Nucleus accumbens (tissue), 56 donors: Measurements from ENCODE around the gene ZNF532.

Experiments used
- DNase-seq, 56 donors: peaks; one replicate each; lab custom pipeline; 2025; lab: John Stamatoyannopoulos, UW

ZNF532 gene

DNA sequence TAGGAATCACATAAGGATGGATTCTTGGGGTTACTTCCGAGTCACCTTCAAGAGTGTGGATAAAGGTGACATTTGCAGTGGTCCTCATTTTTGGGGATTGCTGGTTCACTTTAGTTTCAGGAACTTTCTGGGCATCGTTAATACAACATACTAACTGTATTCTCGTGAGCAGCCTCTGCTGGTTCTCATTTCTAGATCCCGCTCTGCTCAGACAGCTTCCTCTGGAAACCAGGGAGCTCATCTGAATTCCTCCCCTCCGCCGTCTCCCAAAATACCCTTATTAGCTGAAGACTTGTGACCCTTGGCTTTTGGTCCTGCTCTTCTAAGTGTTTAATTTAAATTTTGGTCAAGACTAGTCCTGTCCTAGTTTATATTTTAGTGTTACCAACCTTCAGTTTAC, 64.5 kb downstream of the ZNF532 start:
- no peak for DNase-seq

DNA sequence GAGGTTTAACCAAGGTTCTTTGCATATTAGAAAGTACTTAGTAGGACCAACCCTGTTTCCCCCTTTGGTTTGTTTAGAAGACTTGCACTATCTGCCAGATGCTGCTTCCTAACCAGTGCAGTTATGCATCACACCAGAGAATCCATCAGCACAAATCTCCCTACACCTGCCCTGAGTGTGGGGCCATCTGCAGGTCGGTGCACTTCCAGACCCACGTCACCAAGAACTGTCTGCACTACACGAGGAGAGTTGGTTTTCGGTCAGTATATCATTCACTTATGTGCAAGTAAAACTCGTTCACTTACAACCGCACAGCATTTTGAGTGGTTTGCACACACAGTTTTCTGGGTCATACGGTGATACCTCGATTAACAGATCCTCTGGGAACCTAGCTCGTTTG, 69.7 kb downstream of the ZNF532 start:
- DNase-seq: no peak

DNA sequence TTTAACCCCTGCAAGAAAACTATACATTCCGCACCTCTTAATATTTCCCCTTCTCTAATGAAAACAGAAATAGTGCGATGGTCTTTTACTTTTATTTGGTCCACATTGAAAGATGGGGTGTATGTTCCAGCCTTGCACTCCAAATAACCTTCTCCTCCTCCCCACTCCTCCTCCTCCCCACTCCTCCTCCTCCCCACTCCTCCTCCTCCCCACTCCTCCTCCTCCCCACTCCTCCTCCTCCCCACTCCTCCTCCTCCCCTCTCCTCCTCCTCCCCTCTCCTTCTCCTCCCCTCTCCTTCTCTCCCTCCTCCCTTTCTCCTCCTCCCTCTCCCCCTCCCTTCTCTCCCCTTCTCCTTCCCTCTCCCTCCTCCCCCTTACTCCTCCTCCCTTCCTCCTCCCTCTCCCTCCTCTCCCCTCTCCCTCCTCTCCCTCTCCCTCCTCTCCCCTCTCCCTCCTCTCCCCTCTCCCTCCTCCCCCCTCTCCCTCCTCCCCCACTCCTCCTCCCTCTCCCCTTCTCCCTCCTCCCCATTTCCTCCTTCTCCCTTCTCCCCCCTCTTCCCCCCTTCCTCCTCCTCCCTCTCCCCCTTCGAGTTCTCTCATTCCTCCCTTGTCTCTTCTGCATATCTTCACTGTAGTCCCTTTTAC, 70.4 kb downstream of the ZNF532 start:
- DNase-seq: no peak

DNA sequence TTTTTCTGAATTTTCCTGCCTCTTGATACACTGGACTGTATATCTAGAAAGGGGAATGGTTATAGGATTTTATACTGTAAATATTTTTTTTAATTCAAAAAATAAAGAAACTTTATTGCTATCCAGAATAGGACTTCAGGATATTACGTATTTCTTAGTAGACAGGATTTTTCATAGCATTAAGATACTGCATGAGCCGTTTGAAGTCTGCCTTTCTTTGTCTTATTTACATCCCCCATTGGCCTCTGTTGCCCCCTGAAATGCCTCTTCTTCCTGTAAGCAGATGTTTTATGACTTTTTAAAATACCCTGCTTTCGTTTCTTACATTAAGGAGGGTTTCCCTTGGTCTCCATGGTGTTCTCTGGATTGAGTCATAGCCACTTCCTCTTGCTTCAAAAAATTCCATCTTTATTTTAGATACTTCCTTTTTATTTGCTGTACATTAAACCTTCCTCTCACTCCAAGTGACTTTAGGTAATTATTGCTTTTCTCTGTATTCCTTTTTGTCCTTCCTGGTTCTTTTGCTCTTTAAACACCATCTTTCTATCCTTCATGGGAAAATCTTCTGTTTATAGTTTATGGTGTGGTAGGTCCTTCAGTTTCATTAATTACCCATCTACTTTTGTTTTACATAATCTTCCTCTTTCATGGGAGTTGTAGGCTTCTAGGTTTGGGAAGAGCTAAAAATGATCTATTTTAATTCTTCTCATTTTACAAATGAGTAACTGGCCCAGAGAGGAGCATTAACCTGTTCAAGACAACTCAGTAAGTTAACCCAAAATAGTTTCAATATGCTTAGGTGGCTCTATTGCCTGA, 72.6 kb downstream of the ZNF532 start:
- no peak for DNase-seq

DNA sequence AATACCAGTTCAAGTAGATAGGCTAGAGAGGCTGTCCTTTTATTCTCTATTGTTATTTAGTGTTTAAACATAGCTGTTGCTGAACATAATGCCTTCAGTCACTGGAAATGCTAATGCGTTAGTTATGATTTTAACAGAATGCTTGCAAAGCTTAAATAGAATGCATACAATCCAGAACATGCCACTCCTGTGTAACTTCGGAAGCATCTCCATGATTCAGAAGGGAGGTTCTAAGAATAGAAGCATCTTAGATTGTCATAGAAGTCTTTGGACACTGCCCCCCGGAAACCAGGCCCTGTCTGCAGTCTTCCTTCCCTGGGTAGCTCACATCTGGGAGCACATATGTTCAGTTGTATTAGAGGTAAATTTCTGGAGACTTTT, 73.2 kb downstream of the ZNF532 start:
- DNase-seq: no peak

DNA sequence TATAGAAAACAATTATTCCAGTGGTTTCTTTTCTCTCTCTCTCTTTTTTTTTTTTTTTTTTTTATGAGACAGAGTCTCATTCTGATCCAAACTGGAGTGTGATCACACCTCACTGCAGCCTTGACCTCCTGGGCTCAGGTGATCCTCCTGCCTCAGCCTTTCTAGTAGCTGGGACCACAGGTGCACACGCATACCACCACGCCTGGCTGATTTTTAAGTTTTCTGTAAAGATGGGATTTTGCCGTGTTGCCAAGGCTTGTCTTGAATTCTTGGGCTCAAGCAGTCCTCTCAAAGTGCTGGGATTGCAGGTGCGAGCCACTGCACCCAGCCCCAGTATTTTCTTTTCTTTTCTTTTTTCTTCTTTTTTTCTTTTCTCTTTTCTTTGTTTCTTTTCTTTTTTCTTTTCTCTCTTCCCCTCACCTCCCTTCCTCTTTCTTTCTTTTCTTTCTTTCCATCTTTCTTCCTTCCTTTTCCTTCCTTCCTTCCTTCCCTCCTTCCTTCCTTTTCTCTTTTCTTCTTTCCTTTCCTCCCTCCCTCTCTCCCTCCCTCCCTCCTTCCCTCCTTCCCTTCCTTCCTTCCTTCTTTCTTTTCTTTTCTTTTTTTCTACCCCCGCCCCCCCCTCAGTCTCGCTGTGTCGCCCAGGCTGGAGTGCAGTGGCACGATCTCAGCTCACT, 76.9 kb downstream of the ZNF532 start:
- no peak for DNase-seq

DNA sequence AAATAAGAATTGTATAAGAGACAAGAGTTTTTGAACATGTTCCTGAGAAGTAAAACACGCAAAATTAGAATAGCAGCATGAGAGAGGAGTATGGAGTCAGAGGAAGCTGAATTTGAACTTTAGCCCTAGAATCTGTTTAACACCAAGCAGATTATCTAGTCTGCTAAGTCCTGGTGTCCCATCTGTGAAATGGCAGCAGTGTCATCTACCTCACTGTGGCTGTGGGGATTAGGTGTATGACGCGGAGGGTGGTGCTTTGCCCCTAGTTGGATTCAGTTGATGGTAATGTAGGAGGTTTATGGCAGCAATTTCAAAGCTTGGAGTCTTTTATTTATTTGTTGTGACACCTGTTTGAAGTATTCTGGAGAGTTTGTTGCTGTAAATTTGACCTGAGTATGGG, 79.2 kb downstream of the ZNF532 start:
- DNase-seq: no peak

DNA sequence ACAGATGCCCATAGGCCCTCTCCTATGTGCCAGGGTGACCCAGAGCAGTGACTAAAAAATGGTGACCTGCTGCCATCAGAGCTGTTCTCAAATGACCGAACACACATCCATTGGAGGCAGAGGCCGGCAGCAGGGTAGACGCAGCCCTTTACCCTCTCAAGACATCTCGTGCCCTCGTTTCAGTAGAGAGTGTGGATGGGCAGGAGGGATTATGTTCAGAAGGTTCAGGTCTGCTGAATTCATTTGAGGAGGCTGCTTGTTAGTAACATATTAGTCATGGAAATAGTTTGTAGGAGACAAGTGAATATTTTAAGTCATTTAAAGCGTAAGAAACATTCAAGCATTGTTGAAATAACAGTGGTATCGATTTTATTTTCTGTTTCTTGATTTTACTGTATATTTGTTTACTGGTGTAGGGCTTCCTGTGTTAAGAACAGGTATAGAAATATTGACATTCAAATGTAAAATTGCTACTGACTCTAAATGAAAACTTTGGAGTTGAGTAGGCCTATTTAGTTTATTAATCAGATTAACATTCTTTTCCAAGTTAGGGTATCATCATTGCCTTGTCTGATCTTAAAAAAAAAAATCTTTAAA, 82.6 kb downstream of the ZNF532 start:
- no peak for DNase-seq

DNA sequence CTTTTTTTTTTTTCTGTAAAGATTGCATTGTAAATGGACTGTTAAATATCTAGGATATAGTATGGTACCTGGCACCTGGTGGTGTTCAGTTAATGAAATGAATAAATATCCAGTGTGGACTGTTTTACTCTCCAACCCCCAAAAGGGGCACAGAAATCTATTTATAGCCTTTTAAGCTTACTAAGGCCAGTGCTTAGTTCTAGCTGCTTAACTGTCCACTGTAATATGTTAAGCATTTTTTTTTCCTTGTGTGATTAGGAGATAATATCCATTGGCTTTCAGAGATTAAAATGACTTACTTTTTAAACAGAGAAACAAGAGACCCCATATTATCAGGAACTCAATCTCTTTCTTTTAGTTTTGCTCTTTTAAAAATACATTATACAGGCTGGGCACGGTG, 84.4 kb downstream of the ZNF532 start:
- no peak for DNase-seq

DNA sequence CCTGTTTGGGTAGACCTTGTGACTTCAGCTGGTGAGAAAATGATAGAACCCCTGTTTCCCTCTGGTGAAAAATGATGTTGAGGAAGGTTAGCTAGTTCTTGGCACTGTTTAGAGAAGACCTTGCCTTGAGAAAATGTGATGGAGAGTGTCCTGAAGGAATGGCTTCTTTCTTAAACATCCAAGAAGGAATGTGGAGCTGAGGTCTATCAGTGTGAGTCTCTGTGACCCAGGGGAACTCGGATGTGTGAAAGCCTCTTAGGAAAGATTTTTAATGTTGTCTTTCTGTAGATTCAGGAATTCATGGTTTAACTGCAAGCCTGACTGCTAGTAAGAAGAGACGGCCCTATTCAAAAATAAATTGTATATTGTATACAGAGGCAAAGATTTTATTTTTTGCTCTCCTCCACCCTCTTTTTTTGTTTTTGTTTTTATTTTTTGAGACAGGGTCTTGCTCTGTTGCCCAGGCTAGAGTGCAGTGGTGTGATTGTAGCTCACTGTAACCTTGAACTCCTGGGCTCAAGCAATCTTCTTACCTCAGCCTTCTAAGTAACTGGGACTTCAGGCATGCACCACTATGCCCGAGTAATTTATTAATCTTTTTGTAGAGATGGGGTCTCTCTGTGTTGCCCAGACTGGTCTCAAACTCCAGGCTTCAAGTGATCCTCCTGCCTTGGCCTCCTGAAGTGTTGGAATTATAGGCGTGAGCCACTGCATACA, 87.5 kb downstream of the ZNF532 start:
- DNase-seq: no peak

DNA sequence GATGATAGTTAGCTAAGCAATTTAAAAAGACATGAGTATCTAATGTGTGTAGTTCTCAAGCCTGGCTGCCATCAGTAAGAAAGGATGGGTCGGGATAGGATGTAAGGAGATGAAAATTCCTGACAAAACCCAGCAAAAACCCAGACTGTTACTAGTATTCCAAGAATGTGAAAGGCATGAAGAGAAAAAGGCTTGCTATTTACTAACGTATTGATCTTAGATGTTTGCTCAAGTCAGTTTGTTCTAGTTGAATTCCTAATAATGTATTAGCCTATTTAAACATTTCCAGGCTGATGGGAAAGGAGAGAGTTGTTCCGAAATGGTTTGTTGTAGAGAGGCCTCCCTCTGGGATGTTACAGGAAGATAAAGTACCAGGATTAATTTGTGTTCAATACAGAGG, 88.2 kb downstream of the ZNF532 start:
- DNase-seq: no peak

DNA sequence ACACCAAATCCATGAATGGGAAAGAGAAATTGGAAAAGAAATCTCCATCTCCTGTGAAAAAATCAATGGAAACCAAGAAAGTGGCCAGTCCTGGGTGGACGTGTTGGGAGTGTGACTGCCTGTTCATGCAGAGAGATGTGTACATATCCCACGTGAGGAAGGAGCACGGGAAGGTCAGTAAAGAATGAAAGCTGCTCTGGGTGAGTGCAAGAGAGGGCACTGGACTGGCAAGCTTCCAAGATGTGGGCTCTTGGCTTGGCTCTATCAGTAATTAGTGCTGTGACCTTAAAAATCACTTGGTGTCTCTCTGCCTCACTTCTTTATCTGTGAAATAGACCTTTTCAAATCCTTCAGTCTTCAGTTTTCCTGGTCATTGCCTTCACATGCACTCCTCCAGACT, 89.0 kb downstream of the ZNF532 start:
- DNase-seq: peak in 2 of 56 donors; percentile 9 to 28

DNA sequence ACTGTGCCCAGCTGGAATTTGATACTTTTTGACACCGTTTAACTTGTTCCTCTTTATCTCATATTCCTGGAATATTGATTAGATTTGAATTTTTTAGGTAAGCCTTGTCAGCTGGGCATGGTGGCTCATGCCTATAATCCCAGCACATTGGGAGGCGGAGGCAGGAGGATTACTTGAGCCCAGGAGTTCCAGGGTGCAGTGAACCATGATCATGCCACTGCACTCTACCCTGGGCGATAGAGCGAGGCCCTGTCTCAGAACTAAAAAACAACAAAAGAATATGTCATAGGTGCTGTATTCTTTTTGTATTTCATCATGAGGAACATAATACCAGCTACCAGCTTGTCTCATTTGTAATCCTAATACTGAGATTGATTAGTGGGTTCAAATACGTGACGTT, 90.3 kb downstream of the ZNF532 start:
- no peak for DNase-seq

DNA sequence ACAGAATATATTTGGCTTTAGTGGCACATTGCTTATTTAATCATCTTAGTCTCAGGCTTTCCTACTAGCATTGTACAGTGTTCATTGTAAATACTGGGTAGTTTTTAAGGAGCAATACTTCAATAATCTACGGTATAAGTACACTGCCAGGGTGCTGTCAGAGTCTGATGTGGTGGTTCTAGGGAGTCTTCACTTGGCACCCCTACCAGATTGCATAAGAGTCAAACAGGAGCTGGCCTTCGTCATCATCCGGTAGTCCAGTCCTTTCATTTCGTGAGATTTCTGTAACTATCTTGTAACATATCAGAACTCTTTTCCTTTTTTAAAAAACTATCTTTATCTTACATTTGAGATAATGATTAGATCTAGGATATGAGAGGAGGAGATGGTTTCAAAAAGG, 91.1 kb downstream of the ZNF532 start:
- DNase-seq: no peak

DNA sequence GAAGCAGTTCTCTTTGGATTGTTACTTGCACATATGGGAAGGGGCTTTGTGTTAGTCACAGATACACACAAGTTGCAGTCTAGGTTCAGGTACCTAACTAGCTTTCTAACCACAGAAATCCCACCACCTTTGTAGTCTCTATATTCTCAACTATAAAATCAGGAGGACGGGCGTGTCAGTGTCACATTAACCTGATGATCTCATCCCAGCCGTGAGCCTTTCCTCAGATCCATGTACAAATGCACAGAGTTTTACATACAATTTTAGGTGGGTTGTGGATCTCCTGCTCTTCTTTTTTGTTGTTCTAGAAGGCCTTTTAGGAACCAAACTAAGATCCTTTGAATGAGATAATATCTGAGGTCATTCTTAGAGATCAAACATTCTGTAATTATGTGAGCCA, 94.0 kb downstream of the ZNF532 start:
- no peak for DNase-seq

DNA sequence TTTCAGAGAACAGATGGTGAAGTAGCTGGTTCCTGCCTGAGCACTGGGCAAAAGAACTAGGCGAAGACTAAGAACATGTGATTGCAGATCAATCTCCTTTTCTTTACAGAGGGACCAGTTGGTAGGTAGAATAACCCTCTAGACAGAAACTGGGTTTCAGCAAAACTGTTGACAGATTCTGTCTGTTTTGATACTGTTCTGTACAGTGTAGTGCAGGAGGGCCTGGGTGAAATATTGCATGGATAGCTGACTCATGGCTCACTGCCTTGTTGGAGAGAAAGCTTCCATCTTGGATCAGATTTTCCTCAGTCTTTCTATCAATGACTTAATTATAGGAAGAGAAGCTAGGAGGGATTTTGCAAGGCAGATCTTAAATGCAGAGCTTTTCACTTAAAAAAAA, 95.8 kb downstream of the ZNF532 start:
- DNase-seq: no peak

DNA sequence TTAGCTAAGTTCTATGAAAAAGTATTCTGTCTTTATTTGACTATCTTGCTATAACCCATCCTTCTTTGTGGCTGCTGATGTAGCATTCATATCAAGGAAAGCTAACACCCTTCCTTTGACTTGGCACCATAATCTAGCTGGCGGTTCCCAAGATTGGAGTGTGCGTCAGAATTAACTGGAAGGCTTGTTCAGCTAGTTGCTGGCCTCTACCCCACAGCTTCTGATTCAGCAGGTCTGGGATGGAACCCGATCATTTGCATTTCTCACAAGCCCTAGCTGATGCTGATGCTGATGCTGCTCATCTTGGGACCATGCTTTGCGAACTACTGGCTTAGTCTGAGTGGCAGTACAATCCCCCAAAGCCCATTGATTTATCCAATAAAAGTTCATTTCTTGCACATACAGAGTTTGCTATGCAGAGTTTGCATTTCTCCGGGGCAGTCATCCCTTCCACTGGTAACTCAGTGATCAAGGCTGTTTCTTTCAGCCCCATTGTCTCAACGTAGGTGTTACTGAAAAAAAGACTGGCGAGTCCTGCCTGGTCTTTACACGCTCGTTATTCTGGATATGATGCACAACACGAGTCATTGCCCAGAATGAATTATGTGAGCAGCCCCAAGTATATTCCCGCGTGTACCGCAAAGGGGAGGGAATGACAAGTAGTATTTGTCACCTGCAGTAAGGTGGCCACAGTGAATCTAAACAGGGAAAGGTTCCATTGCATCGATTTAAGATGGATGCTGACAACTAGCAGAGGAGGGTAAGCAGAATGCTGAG, 96.5 kb downstream of the ZNF532 start:
- peak in 5 of 56 donors; percentile 7 to 23 (median 18) for DNase-seq

DNA sequence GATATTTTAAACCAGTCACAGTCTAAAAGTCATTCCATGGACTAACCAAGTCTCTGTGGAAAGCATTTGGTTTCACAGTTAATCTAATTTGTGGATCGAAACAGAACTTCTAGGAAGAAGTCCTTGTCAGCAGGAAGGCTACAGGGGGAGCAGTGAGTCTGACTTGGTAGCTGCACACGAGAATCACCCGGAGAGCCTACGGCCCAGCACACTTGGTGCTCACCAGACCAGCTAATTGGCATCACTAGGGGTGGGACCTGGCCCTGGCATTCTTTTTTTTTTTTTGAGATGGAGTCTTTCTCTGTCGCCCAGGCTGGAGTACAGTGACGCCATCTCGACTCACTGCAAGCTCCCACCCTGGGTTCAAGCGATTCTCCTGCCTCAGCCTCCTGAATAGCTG, 97.7 kb downstream of the ZNF532 start:
- no peak for DNase-seq

DNA sequence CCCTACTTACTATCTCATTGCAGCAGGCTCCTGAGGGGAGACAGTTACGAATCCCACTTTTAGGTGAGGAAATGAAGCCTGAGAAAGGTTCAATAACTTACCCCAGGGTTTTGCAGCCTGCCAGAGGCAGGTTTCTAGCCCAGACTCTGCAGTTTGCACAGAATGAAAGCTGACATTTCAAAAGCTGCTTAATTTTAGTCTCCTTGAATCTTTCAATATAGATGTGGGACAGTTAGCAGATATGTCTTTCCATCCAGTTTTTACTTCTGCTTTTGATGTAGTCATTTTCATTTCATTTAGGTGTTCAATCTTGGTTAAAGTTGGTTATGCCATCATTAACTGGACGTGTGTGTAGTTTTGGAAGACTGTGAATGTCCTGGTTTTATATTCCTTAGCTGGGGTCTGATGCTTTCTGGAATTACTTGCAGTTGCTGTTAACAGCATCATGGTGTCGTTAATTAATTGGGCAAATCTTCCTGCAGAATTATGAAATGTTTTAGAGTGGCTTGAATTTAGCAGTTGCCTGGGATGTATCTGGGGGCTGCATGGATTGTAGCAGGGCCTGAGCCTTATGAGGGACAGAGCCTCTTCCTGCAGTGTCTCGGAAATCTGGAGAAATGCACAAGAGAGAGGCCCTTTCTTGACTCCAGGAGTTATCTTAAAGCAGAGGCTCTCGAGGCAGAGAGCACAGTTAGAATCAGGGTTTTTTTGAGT, 100.8 kb downstream of the ZNF532 start:
- peak in 1 of 56 donors; percentile 11 for DNase-seq
